DMS153 (cell line): ENCODE data around the gene TNRC18.
"Not testable (repeated sequence)": the region's sequence is repeated elsewhere in the genome, so short reads cannot be mapped to it uniquely, and the experiment has no call there.

Source experiments
- DNase-seq: peaks from one replicate; lab custom pipeline; 2025; lab: John Stamatoyannopoulos, UW

The TNRC18 gene

GRCh38 chr7:5423306-5423975 lies at the start of gene TNRC18:
Gene TNRC18 (minus strand): TSS chr7:5423834. CDS start chr7:5421246, 2,588 bp downstream.
- no peak for DNase-seq

DNA sequence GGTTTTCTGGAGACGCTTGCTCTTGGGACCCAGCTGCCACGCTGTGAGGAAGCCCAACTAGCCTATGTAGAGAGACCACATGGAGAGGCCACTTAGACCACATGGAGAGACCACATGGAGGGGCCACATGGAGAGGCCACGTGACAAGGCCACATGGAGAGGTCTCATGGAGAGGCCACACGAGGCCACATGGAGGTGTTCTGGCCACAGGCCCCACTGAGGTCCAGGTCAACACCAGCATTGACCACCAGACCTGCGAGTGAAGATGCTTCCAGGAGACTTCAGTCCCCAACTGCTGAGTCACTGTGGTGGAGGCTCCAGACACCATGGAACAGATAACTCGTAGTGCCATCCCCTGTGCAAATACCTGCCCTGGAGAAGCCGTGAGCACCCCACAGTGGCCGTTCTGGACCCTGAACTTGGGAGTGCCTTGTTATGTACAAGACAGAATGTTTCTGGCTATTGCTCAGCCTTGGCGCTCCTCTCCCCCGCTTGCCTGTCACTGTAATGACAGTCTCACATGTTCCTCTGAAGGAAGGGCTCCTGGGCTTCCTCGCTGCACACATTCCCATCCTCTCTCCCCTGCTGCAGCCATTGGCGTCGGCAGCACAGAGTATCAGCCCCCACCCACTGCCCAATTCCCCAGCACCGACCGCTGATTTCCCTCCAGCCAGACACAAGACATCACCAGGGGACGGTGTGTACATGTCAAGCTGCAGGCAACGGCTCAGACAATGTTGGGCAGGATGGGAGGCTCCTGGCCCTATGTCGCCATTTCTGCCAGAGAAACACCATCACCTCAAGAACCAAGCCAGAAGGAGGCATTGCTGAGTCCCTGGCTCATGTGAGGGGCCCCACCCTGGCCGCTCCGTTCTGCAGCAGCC lies 49.0 kb upstream of the TNRC18 start:
- no peak for DNase-seq

- not testable (repeated sequence) for DNase-seq
These were observed 48.0 kb upstream of the TNRC18 start for GRCh38 chr7:5471623-5472022.

- no peak for DNase-seq
These were observed 47.2 kb upstream of the TNRC18 start for GRCh38 chr7:5470816-5471215.

- no peak for DNase-seq
These were observed 46.5 kb upstream of the TNRC18 start for GRCh38 chr7:5470167-5470532.

- DNase-seq: no peak
These were observed 45.9 kb upstream of the TNRC18 start for GRCh38 chr7:5469375-5470166.

DNA sequence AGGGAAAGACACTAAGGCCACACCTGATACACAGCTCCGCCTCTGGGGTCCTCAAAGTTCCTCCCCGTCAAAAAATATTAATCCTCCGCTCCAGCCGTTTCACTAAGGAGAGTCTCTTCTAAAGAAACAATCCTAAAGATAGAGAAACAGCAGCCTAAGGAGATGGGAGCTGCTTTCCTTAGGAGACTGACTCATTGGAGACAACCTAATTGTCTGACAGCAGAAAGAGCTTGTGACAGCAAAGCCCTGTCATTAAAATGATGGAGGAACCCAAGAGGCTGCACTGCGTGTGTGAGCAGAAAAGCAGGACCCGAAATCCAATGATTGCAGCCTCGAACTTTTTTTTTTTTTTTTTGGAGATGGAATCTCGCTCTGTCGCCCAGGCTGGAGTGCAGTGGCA lies 44.0 kb upstream of the TNRC18 start:
- no peak for DNase-seq

- DNase-seq: no peak
These were observed 42.9 kb upstream of the TNRC18 start for GRCh38 chr7:5466551-5466950.

GRCh38 chr7:5463031-5463430 lies 39.4 kb upstream of the TNRC18 start:
- DNase-seq: no peak

GRCh38 chr7:5462216-5462615 lies 38.6 kb upstream of the TNRC18 start:
- no peak for DNase-seq

DNA sequence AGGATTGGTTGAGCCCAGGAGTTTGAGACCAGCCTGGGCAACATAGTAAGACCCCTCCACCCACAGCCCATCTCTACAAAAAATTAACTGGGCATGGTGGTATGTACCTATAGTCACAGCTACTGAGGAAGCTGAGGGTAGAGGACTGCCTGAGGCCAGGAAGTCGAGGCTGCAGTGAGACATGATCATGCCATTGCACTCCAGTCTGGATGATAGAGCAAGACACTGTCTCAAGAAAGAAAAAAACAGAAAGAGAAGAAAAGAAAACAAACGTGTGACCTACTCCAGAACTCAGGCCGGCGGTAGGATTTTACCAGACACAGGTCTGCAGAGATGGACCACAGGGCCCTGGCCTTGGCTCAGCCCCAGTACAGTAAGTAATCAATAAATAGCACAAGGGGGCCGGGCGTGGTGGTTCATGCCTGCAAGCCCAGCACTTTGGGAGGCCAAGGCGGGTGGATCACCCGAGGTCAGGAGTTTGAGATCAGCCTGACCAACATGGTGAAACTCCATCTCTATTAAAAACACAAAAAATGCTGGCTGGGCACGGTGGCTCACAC lies 35.4 kb upstream of the TNRC18 start:
- no peak for DNase-seq

- no peak for DNase-seq
These were observed 33.7 kb upstream of the TNRC18 start for GRCh38 chr7:5457245-5457735.

GRCh38 chr7:5456409-5456808 lies 32.8 kb upstream of the TNRC18 start:
- no peak for DNase-seq

- no peak for DNase-seq
These were observed 32.1 kb upstream of the TNRC18 start for GRCh38 chr7:5455581-5456219.

GRCh38 chr7:5455175-5455574 lies 31.5 kb upstream of the TNRC18 start:
- DNase-seq: no peak

GRCh38 chr7:5454485-5454884 lies 30.9 kb upstream of the TNRC18 start:
- no peak for DNase-seq

DNA sequence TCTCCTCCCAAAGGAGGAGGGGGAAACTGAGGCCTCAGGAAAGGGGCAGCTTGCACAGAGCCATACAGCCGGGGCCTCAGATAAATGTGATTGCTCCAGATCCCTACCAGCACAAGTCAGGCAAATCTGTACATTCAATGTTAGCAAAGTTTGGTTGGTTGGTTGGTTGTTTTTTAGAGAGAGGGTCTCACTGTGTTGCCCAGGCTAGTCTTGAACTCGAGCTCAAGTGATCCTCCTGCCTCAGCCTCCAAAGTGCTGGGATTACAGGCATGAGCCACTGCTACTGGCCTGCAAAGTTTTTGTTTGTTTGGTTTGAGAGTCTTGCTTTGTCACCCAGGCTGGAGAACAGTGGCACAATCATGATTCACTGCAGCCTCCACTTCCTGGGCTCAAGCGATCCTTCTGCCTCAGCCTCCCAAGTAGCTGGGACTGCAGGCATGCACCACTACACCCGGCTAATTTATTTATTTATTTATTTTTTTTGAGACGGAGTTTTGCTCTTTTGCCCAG lies 30.0 kb upstream of the TNRC18 start:
- DNase-seq: no peak

DNA sequence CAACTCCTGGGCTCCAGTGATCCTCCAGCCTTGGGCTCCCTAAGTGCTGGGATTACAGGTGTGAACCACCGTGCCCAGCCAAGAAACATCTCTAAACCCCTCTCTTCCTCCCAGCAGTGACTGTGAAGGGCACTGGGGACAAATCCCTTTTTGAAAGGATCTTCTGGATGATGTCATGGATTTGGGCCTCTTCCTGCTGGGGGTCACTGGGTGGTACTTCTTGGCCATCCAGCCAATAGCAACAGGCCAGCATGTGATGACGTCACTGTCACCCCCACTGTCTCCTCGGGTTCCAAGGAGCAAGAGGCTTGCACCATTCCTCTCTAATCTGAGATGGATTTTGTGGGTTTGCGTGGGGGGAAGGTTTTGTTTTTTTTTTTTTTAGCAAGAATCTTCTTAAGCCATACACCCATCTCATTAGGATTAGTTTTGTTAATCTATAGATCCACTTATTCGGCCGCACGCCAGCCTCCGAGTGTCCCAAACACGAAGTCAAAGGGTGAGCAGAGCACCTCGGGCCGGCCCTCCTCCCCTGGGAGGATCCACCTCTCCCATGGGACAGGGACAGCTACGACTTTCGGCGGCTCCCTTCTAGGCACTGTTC lies 29.4 kb upstream of the TNRC18 start:
- no peak for DNase-seq

- no peak for DNase-seq
These were observed 28.9 kb upstream of the TNRC18 start for GRCh38 chr7:5452470-5452899.

GRCh38 chr7:5451391-5451790 lies 27.8 kb upstream of the TNRC18 start:
- no peak for DNase-seq
